DMS 273 treated with DMSO at 0.1 percent for 48 hours (cell line): ENCODE data around the gene FRMPD1.

Source experiments
- DNase-seq: peaks from one replicate; lab custom pipeline; 2025; lab: John Stamatoyannopoulos, UW

FRMPD1 gene

DNA sequence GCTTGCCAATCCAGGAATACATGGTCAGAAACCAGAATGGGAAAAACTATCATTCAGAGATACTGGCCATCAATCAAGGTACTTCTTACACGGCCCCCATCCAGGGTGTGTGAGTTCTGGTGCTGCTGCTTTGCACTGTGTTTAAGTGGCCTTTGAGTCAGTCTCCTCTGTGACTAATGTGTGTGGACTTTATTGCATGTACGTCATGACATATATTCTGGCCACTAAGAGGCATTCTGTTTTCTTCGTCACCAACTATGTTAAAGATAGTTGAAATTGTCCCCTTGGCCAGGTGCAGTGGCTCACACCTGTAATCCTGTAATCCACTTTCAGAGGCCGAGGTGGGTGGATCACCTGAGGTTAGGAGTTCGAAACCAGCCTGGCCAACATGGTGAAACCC lies 125.6 kb downstream of the FRMPD1 start:
- no peak for DNase-seq

DNA sequence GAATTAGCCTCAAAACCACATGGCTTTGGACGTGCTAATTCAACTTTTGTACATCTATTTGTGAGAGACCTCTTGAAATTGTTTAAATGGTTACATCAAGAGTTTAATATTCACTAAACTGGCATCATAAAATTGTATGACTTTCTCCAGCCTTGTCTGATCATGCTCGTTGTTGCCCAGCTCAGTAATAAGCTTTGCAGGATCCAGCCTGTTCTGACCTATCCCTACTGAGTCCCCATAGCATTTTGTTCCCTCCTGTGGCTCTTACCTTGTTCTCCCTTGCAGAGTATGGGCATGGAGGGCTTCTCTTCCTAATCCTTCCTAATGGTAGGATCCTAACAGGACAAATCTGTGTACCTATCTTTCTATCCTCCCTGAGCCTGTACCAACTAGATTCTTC lies 127.8 kb downstream of the FRMPD1 start:
- DNase-seq, result no peak

- DNase-seq, result no peak
These were observed 133.5 kb downstream of the FRMPD1 start for GRCh38 chr9:37784291-37784615.

GRCh38 chr9:37784616-37785483 lies 134.1 kb downstream of the FRMPD1 start, which contains the start of gene EXOSC3:
Gene EXOSC3 (minus strand): TSS chr9:37785064. CDS start chr9:37785044, 20 bp downstream.
- peak; percentile 77 for DNase-seq

DNA sequence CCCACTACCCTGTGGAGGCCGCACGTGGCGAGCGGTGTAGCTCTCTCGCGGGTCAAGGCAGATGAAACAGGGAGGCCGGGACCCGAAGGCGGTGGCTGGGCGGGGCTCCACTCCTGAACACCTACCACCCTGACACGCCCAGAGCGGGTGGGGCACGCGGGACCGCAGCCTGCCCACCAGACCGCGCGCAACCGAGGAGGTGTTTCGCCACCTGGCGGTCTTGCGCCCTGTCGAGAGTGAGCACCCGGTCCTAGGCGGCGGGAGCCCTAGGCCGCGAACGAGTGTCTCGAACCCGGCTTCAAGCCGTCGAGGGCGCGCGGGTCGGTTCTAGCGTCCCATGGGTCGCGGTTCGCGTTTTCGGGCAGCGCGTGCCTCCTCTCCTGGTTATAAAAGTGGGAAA lies 136.3 kb downstream of the FRMPD1 start:
- no peak for DNase-seq

- no peak for DNase-seq
These were observed 137.6 kb downstream of the FRMPD1 start for GRCh38 chr9:37788332-37788731.

- DNase-seq, result no peak
These were observed 139.3 kb downstream of the FRMPD1 start for GRCh38 chr9:37790096-37790495.

DNA sequence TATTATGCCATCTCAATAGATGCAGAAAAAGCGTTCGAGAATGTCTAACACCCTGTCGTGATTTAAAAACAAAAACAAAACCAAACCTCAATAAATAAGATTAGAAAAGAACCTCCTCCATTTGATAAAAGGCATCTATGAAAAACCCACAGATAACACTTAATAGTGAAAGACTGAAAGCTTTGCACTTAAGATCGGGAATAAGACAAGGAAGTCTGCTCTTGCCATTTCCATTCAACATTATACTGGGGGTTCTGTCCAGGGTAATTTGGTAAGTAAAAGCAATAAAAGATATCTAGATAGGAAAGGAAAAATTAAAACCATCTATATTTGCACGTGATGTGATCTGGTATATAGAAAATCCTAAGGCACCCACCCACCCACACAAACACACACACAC lies 141.4 kb downstream of the FRMPD1 start:
- DNase-seq, result no peak

GRCh38 chr9:37796232-37796631 lies 145.5 kb downstream of the FRMPD1 start:
- DNase-seq, result no peak
